Upper lobe of left lung (tissue), 4 donors: ENCODE data around the gene RP9.

Experiments used
- CTCF ChIP-seq, 6 experiments: fragments of 450-650 bp in 4 of 6; fragments of 200-600 bp in 2 of 6; sonication (generic) in 2 of 6; IDR thresholded peaks; one replicate each; pipeline ENCODE4 v1.5.1; 2016 to 2019; ENCODE audit warnings: antibody characterized with exemption in 6 of 6
- POLR2A ChIP-seq, 4 donors: fragments of 450-650 bp; IDR thresholded peaks; one replicate each; pipeline ENCODE4 v1.5.1; 2016 to 2017; ENCODE audit warnings: antibody characterized with exemption in 4 of 4, mild to moderate bottlenecking in 2 of 4
- POLR2AphosphoS5 ChIP-seq, 2 donors: sonication (generic); formaldehyde crosslinking; IDR thresholded peaks; one replicate each; pipeline ENCODE4 v1.5.1; 2017; ENCODE audit warnings: antibody characterized with exemption in 2 of 2

GRCh38 chr7:33075818-33076518, 33.2 kb downstream of the RP9 start:
- TF ChIP-seq CTCF (IDR thresholded peaks at IDR 0.05) = no peak
- no peak for TF ChIP-seq POLR2A (IDR thresholded peaks at IDR 0.05)
- TF ChIP-seq POLR2AphosphoS5 (IDR thresholded peaks at IDR 0.05) = no peak
